GM21576 (cell line): ENCODE results near the gene S100A9.
"Not testable (repeated sequence)": the region's sequence is repeated elsewhere in the genome, so short reads cannot be mapped to it uniquely, and the experiment has no call there.

ENCODE experiments used
- ATAC-seq: cut with Tn5 transposase; IDR thresholded peaks from one replicate; pipeline ENCODE4 v1.9.1; 2021; ENCODE audit warnings: mild to moderate bottlenecking, moderate library complexity; ENCODE audit not compliant: unreplicated experiment

Gene S100A9

GRCh38 chr1:153357853-153358690, at the start of gene S100A9:
TSS of gene S100A9 (plus strand) at chr1:153357854. CDS start at chr1:153358284, 430 bp downstream.
- no peak for ATAC-seq

- ATAC-seq, result no peak
These were observed 49.1 kb upstream of the S100A9 start for GRCh38 chr1:153308540-153308939.

GRCh38 chr1:153309441-153309840, 48.2 kb upstream of the S100A9 start:
- ATAC-seq, result no peak

- ATAC-seq, result no peak
These were observed 47.1 kb upstream of the S100A9 start for GRCh38 chr1:153310526-153310925.

- no peak for ATAC-seq
These were observed 45.0 kb upstream of the S100A9 start, which contains the start of gene PGLYRP3 for GRCh38 chr1:153312570-153313186. TSS of gene PGLYRP3 (minus strand) at chr1:153312952. CDS start at chr1:153310665, 2,287 bp downstream.

- no peak for ATAC-seq
These were observed 44.4 kb upstream of the S100A9 start for GRCh38 chr1:153313288-153313687.

- not testable (repeated sequence) for ATAC-seq
These were observed 43.3 kb upstream of the S100A9 start for GRCh38 chr1:153314388-153314787.

- not testable (repeated sequence) for ATAC-seq
These were observed 41.6 kb upstream of the S100A9 start for GRCh38 chr1:153316013-153316412.

- ATAC-seq, result not testable (repeated sequence)
These were observed 39.5 kb upstream of the S100A9 start for GRCh38 chr1:153318145-153318544.

GRCh38 chr1:153322568-153322967, 35.1 kb upstream of the S100A9 start:
- no peak for ATAC-seq

GRCh38 chr1:153324912-153325311, 32.7 kb upstream of the S100A9 start:
- ATAC-seq, result no peak

- ATAC-seq, result no peak
These were observed 23.8 kb upstream of the S100A9 start for GRCh38 chr1:153333902-153334301.

GRCh38 chr1:153336650-153337049, 21.0 kb upstream of the S100A9 start:
- ATAC-seq, result no peak

- ATAC-seq, result no peak
These were observed 19.4 kb upstream of the S100A9 start for GRCh38 chr1:153337980-153338853.

- no peak for ATAC-seq
These were observed 17.9 kb upstream of the S100A9 start for GRCh38 chr1:153339802-153340201.

GRCh38 chr1:153340356-153340755, 17.3 kb upstream of the S100A9 start:
- no peak for ATAC-seq

- no peak for ATAC-seq
These were observed 16.2 kb upstream of the S100A9 start for GRCh38 chr1:153341431-153341934.

- ATAC-seq, result no peak
These were observed 15.5 kb upstream of the S100A9 start for GRCh38 chr1:153342178-153342577.

GRCh38 chr1:153343040-153343681, 14.5 kb upstream of the S100A9 start:
- ATAC-seq, result no peak
